Liver (tissue), 9 donors: Measurements from ENCODE around the gene ZC3H8. TPM values are rescaled to one million over a fixed set of nuclear protein-coding genes. Genes with fewer than 3 reads are reported as not detected.

ENCODE experiments used
- DNase-seq: peaks from one replicate; pipeline ENCODE4 v3.0.0-alpha.2; 2017; ENCODE audit warnings: low spot score
- H3K27ac ChIP-seq, 2 donors: one replicate each; pipeline ENCODE4 v1.7.0; 2013; ENCODE audit warnings: inconsistent platforms in 2 of 2, low read length in 2 of 2, control low read depth in 1 of 2, low read depth in 1 of 2, mild to moderate bottlenecking in 1 of 2
- H3K27me3 ChIP-seq, 4 donors: one replicate each; pipeline versions ENCODE4 v1.6.1 to v1.7.0; 2013; ENCODE audit warnings: low read length in 3 of 4, inconsistent platforms in 1 of 4, mild to moderate bottlenecking in 1 of 4, moderate library complexity in 1 of 4; ENCODE audit not compliant: control insufficient read depth in 4 of 4, insufficient read depth in 4 of 4
- H3K36me3 ChIP-seq, 4 donors: one replicate each; pipeline versions ENCODE4 v1.6.1 to v1.7.0; 2013; ENCODE audit warnings: low read length in 3 of 4, mild to moderate bottlenecking in 3 of 4, low read depth in 1 of 4, moderate library complexity in 1 of 4; ENCODE audit not compliant: control insufficient read depth in 4 of 4, insufficient read depth in 3 of 4
- H3K4me1 ChIP-seq, 4 donors: one replicate each; pipeline versions ENCODE4 v1.6.1 to v1.7.0; 2013; ENCODE audit warnings: low read length in 3 of 4, mild to moderate bottlenecking in 3 of 4, moderate library complexity in 1 of 4; ENCODE audit not compliant: control insufficient read depth in 4 of 4, insufficient read depth in 4 of 4
- H3K4me3 ChIP-seq, 3 donors: one replicate each; pipeline versions ENCODE4 v1.6.1 to v1.7.0; 2013; ENCODE audit warnings: low read length in 3 of 3, control low read depth in 1 of 3, low read depth in 1 of 3, mild to moderate bottlenecking in 1 of 3
- H3K9ac ChIP-seq, 2 donors: one replicate each; pipeline ENCODE4 v1.7.0; 2013; ENCODE audit warnings: low read length in 2 of 2, mild to moderate bottlenecking in 2 of 2, moderate library complexity in 2 of 2, control low read depth in 1 of 2, low read depth in 1 of 2
- H3K9me3 ChIP-seq, 4 donors: one replicate each; pipeline versions ENCODE4 v1.6.1 to v1.7.0; 2013; ENCODE audit warnings: low read length in 3 of 4; ENCODE audit not compliant: control insufficient read depth in 4 of 4
- ATF3 ChIP-seq: IDR thresholded peaks from 2 replicates; pipeline ENCODE4 v1.6.1; 2016; ENCODE audit warnings: antibody characterized with exemption
- CTCF ChIP-seq: fragments of 150-350 bp; IDR thresholded peaks from 2 replicates; pipeline ENCODE4 v1.5.1; 2017; ENCODE audit warnings: improper control_type of control experiment, low read depth, low read length; ENCODE audit not compliant: missing input control
- EGR1 ChIP-seq, 2 donors: IDR thresholded peaks; 2 replicates each; pipeline ENCODE4 v1.6.1; 2016 to 2018; ENCODE audit warnings: antibody characterized with exemption in 2 of 2, low read depth in 2 of 2
- FOXA1 ChIP-seq: IDR thresholded peaks from 2 replicates; pipeline ENCODE4 v1.6.1; 2016; ENCODE audit warnings: antibody characterized with exemption
- FOXA2 ChIP-seq: IDR thresholded peaks from 2 replicates; pipeline ENCODE4 v1.6.1; 2016; ENCODE audit warnings: antibody characterized with exemption
- GABPA ChIP-seq, 2 donors: IDR thresholded peaks in 1 of 2; conservative IDR thresholded peaks in 1 of 2; 2 replicates each; pipeline ENCODE4 v1.6.1; 2016; ENCODE audit warnings: antibody characterized with exemption in 2 of 2, mild to moderate bottlenecking in 1 of 2, moderate library complexity in 1 of 2
- HNF4A ChIP-seq, 2 donors: conservative IDR thresholded peaks; 2 replicates each; pipeline ENCODE4 v1.6.1; 2016; ENCODE audit warnings: antibody characterized with exemption in 2 of 2, mild to moderate bottlenecking in 2 of 2
- HNF4G ChIP-seq: IDR thresholded peaks from 2 replicates; pipeline ENCODE4 v1.6.1; 2016; ENCODE audit warnings: antibody characterized with exemption
- JUND ChIP-seq, 2 donors: IDR thresholded peaks; 2 replicates each; pipeline ENCODE4 v1.6.1; 2016; ENCODE audit warnings: antibody characterized with exemption in 2 of 2
- MAX ChIP-seq: IDR thresholded peaks from 2 replicates; pipeline ENCODE4 v1.6.1; 2016; ENCODE audit warnings: antibody characterized with exemption
- NR2F2 ChIP-seq: IDR thresholded peaks from 2 replicates; pipeline ENCODE4 v1.6.1; 2016; ENCODE audit warnings: antibody characterized with exemption
- RAD21 ChIP-seq, 2 donors: IDR thresholded peaks; 2 replicates each; pipeline ENCODE4 v1.6.1; 2016; ENCODE audit warnings: antibody characterized with exemption in 2 of 2, mild to moderate bottlenecking in 2 of 2
- REST ChIP-seq: IDR thresholded peaks from 2 replicates; pipeline ENCODE4 v1.6.1; 2016; ENCODE audit warnings: antibody characterized with exemption, mild to moderate bottlenecking
- RXRA ChIP-seq, 2 donors: IDR thresholded peaks; 2 replicates each; pipeline ENCODE4 v1.6.1; 2017 to 2018; ENCODE audit warnings: antibody characterized with exemption in 2 of 2, mild to moderate bottlenecking in 1 of 2
- SP1 ChIP-seq: IDR thresholded peaks from 2 replicates; pipeline ENCODE4 v1.6.1; 2018; ENCODE audit warnings: antibody characterized with exemption, mild to moderate bottlenecking
- TAF1 ChIP-seq: conservative IDR thresholded peaks from 2 replicates; pipeline ENCODE4 v1.6.1; 2016; ENCODE audit warnings: antibody characterized with exemption, mild to moderate bottlenecking
- YY1 ChIP-seq: IDR thresholded peaks from 2 replicates; pipeline ENCODE4 v1.6.1; 2016; ENCODE audit warnings: antibody characterized with exemption, mild to moderate bottlenecking
- ZBTB33 ChIP-seq: IDR thresholded peaks from 2 replicates; pipeline ENCODE4 v1.6.1; 2016; ENCODE audit warnings: antibody characterized with exemption
- WGBS: extraction: QIAGEN DNeasy Blood & Tissue Kit; methylation state at CpG from one replicate; pipeline ENCODE4 v1.1.7; 2013; 5-methylcytosine and 5-hydroxymethylcytosine counted together
- polyA plus RNA-seq, 2 donors: library from polyadenylated mRNA; stranded (reverse) in 1 of 2; unstranded in 1 of 2; fragments of 200-250 nt in 1 of 2; fragments of >200 nt in 1 of 2; fragmentation: Nextera tagmentation in 1 of 2; extraction: Ambion mirVana in 1 of 2; gene quantifications; one replicate each; pipeline versions ENCODE4 v1.2.1 to v1.2.3, GENCODE V29; 2013 to 2015
- total RNA-seq, 2 donors: library from RNA; depleted of rRNA; stranded (reverse); fragments of >200 nt; gene quantifications; one replicate each; pipeline ENCODE4 v1.2.3, GENCODE V29; 2014
- donor health status: healthy.
- donor health status: healthy.
- donor health status: healthy.
- donor health status: healthy.
- donor health status: healthy.

Gene ZC3H8
- total and polyA plus RNA-seq, 4 donors, result 2.4 to 8.9 (median 6.5) TPM

GRCh38 chr2:112163541-112163981 is 91.3 kb downstream of the ZC3H8 start:
- TF ChIP-seq REST (no peak), GABPA (IDR thresholded peaks at IDR 0.05 in 1 of 2, conservative IDR thresholded peaks at IDR 0.05 in 1 of 2) (no peak), SP1 (no peak), NR2F2 (no peak), MAX (no peak), TAF1 (no peak), YY1 (no peak), JUND (IDR thresholded peaks at IDR 0.05) (no peak), CTCF (no peak), FOXA2 (no peak), HNF4A (conservative IDR thresholded peaks at IDR 0.05) (no peak), HNF4G (no peak), RXRA (IDR thresholded peaks at IDR 0.05) (no peak), ZBTB33 (no peak), EGR1 (IDR thresholded peaks at IDR 0.05; ENCODE audit: low read depth in 2 of 2) (no peak)
- no peaks in the 10 kb centered on the region for H3K9me3 ChIP-seq
- H3K27me3 ChIP-seq, result no peaks in the 10 kb centered on the region
- no peak overlapping the region for H3K4me3 ChIP-seq
- H3K4me1 ChIP-seq, result peaks cover 0 to 4% (median 2%) of the 10 kb centered on the region in 4 donors
- H3K9ac ChIP-seq, result no peak overlapping the region
- 90% methylated on average over 9 of the region's 9 CpGs for WGBS
- no peak overlapping the region for H3K27ac ChIP-seq
- DNase-seq, result no peak
- no peaks in the 10 kb centered on the region for H3K36me3 ChIP-seq

GRCh38 chr2:112162956-112163355 is 91.9 kb downstream of the ZC3H8 start:
- Histone ChIP-seq H3K27ac (no peak overlapping the region), H3K36me3 (no peaks in the 10 kb centered on the region), H3K27me3 (no peaks in the 10 kb centered on the region), H3K9ac (no peak overlapping the region), H3K4me3 (no peak overlapping the region), H3K4me1 (peaks cover 0 to 4% (median 2%) of the 10 kb centered on the region in 4 donors), H3K9me3 (no peaks in the 10 kb centered on the region)
- 95% methylated on average over 11 of the region's 11 CpGs for WGBS
- no peak for DNase-seq
- no peak for TF ChIP-seq HNF4G
- no peak for TF ChIP-seq CTCF
- TF ChIP-seq FOXA2, result no peak
- TF ChIP-seq YY1, result no peak
- TF ChIP-seq SP1, result no peak
- no peak for TF ChIP-seq ATF3
- TF ChIP-seq NR2F2, result no peak
- TF ChIP-seq FOXA1, result no peak
- TF ChIP-seq HNF4A (conservative IDR thresholded peaks at IDR 0.05), result no peak
- TF ChIP-seq RAD21 (IDR thresholded peaks at IDR 0.05), result no peak
- TF ChIP-seq REST, result no peak
- TF ChIP-seq JUND (IDR thresholded peaks at IDR 0.05), result no peak
- TF ChIP-seq GABPA (IDR thresholded peaks at IDR 0.05 in 1 of 2, conservative IDR thresholded peaks at IDR 0.05 in 1 of 2), result no peak
- TF ChIP-seq RXRA (IDR thresholded peaks at IDR 0.05), result no peak
